HG02610 (cell line): ENCODE results near the gene ZNF519.

Experiments
- ATAC-seq: cut with Tn5 transposase; IDR thresholded peaks from one replicate; pipeline ENCODE4 v1.9.1; 2021; ENCODE audit warnings: mild to moderate bottlenecking, moderate library complexity; ENCODE audit not compliant: unreplicated experiment

ZNF519 gene

DNA sequence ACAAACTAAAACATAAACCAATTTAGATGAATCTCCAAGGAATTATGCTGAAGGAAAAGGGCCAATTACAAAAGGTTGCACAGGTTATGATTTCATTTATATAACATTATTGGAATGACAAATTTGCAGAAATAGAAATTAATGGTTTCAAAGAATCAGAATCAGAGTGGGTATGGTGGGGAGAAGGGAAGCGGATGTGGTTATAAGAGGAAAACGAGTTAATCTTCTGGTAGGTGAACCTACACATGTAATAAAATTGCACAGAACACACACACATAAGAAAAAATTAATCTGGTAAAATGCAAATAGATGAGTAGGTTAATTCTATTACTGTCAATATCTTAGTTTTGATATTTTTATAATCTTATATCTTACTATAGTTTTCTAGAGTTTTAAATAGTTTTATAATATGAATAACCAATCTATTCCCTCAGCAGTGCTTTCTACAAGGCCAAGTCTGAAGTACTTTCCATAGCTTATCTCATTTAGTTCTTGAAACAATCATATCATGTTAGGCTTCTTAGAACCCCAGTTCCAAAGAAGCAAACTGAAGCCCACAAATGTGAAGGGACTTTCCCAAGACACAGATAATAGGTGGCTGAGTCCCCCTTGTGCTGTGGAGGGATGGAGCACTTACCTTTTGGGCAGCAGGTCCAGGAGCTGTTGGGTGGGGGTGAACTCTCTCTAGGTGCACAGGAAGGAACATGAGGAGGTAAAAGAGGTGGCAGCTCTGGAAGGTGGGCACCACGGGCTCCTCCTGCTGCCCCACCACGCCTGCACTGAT is 31.5 kb downstream of the ZNF519 start:
- ATAC-seq = no peak

- ATAC-seq = no peak
Observed at GRCh38 chr18:14098428-14098827, 33.8 kb downstream of the ZNF519 start.

GRCh38 chr18:14097761-14098160 is 34.5 kb downstream of the ZNF519 start:
- ATAC-seq = no peak

GRCh38 chr18:14093307-14093915 is 38.8 kb downstream of the ZNF519 start:
- ATAC-seq = no peak

GRCh38 chr18:14092625-14093306 is 39.5 kb downstream of the ZNF519 start:
- no peak for ATAC-seq

GRCh38 chr18:14089781-14090180 is 42.5 kb downstream of the ZNF519 start:
- ATAC-seq = no peak

GRCh38 chr18:14089191-14089590 is 43.0 kb downstream of the ZNF519 start:
- ATAC-seq = no peak

DNA sequence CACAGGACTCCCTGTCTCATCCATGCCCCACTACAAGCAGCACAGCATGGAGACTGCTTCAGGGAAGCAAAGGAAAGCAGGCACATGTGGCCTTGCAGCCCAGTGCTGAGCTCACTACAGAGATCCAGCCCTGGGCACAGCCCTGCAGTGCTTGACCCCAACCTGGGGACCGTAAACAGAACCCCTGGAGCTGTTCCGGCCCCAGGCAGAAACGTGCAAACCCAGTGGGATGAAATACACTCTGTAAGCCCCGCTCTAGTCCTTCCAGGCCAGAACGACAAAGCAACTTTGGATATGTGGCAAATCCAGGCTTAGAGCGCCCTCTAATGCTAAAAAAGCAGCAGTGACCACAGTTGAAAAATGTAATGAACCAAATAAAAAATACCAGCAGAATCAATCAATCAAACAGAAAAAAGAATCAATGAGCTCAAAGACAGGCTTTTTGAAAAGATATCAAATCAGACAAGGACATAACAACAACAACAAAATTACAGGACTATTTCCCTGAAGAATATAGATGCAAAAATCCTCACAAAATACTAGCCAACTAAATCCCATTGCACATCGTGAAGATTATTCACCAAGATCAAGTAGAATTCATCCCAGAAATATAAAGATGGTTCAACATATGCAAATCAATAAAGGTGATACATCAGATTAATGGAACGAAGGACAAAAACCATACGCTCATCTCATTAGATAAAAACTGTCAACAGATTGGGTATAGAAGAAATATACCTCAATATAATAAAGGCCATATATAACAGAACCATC is 45.6 kb downstream of the ZNF519 start:
- no peak for ATAC-seq

DNA sequence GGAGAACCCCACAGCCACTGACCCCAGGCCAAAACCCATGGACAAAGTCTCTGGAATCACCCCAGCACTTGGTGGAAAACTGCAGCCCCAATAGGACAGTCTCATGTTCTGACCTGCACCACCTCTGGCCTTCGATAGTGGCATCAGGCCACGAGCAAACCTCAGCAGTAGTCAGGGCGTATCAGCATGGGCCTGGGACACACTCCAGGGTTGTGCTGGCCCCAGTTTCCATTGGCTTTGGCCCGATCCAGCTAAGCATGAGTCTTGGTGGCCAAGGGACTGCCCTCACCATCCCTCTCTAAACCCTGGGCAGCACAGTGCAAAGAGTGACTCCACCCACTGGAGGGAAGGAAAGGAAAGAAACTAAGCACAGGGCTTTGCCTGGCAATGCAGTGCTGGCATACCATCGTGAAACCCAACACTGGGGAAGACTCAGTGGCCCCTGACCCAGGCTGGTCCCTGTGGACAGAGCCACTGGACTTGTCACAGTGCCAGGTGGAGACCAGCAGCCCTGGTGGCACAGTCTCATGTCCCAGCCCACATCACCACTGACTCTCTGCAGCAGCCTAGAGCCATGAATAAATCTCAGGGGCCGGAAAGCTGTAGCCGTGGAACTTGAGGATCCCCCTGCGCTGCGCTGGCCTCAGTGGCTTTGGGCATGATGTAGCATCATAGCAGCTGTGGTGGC is 46.3 kb downstream of the ZNF519 start:
- ATAC-seq = no peak

GRCh38 chr18:14075196-14075595 is 57.0 kb downstream of the ZNF519 start:
- no peak for ATAC-seq

DNA sequence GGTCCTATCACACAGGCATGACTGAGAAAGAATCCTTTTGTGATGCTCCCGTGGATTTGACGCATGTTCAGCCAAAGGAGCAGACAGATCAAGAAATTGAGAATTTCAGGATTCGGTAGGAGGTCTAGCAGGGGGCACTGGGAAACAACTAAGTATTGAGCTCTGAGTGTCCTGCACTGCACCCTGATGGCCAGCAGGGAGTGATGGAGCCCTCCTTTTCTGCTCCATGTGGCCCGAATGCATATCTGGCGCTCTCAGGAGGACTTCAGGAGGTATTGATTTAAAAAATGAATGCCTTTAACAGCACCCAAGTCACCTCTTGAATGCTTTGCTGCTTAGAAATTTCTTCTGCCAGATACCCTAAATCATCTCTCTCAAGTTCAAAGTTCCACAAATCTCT is 58.0 kb downstream of the ZNF519 start:
- ATAC-seq = no peak

GRCh38 chr18:14053661-14054060 is 78.6 kb downstream of the ZNF519 start:
- ATAC-seq = no peak
